A549 (cell line): Measurements from ENCODE around the gene ADGRA3.

Source experiments
- CTCF ChIP-seq: fragments of >200 bp; sonication (Bioruptor Twin); formaldehyde crosslinking; IDR thresholded peaks from 3 replicates; pipeline ENCODE4 v1.5.1; 2016
- EP300 ChIP-seq, 2 experiments: fragments of >200 bp; sonication (Bioruptor Twin); formaldehyde crosslinking; IDR thresholded peaks; 2 replicates in 1 of 2; 3 replicates in 1 of 2; pipeline ENCODE4 v1.6.1; 2016 to 2017
- NR3C1 ChIP-seq: fragments of >200 bp; sonication (Bioruptor Twin); formaldehyde crosslinking; IDR thresholded peaks from 3 replicates; pipeline ENCODE4 v1.6.1; 2017
- POLR2A ChIP-seq: IDR thresholded peaks from 2 replicates; pipeline ENCODE4 v1.6.1; 2012; ENCODE audit warnings: mild to moderate bottlenecking, low read length
- RCOR1 ChIP-seq: fragments of 150-350 bp; IDR thresholded peaks from 2 replicates; pipeline ENCODE4 v1.6.1; 2014; ENCODE audit warnings: antibody characterized with exemption, low read length, low read depth
- RFX5 ChIP-seq: fragments of 450-650 bp; IDR thresholded peaks from 2 replicates; pipeline ENCODE4 v1.7.1; 2014; ENCODE audit warnings: antibody characterized with exemption, mild to moderate bottlenecking, moderate library complexity
- USF2 ChIP-seq: fragments of 450-650 bp; IDR thresholded peaks from 2 replicates; pipeline ENCODE4 v1.6.1; 2014; ENCODE audit warnings: antibody characterized with exemption
- ZFP36 ChIP-seq: fragments of 450-650 bp; IDR thresholded peaks from 2 replicates; pipeline ENCODE4 v1.6.1; 2014; ENCODE audit warnings: borderline replicate concordance; ENCODE audit not compliant: partially characterized antibody

- TF ChIP-seq CTCF (no peak), EP300 (IDR thresholded peaks at IDR 0.05) (no peak), RCOR1 (no peak), NR3C1 (no peak), ZFP36 (no peak), RFX5 (no peak), POLR2A (no peak), USF2 (no peak)
Measured at GRCh38 chr4:22407361-22407760, 108.5 kb downstream of the ADGRA3 start.
